ENCODE results near the gene PARD3. TPM values are rescaled to one million over a fixed set of nuclear protein-coding genes. Genes with fewer than 3 reads are reported as not detected.

Gene PARD3
- total RNA-seq, 1 donor from 2014 or later, result 22.9 TPM

GRCh38 chr10:34789966-34790506 is 25.1 kb downstream of the PARD3 start:
- H3K4me1 Mint-ChIP-seq (ENCODE audit: low read depth, unreplicated experiment), result peaks cover 47% of the 10 kb centered on the region
- no peak for DNase-seq

GRCh38 chr10:34786464-34786863 is 28.6 kb downstream of the PARD3 start:
- Mint-ChIP-seq H3K27me3 (ENCODE audit: unreplicated experiment) (no peaks in the 10 kb centered on the region), H3K4me1 (ENCODE audit: low read depth, unreplicated experiment) (peaks cover 34% of the 10 kb centered on the region), H3K4me3 (ENCODE audit: unreplicated experiment) (no peak overlapping the region), H3K27ac (ENCODE audit: unreplicated experiment) (no peak overlapping the region), H3K9me3 (ENCODE audit: unreplicated experiment) (no peaks in the 10 kb centered on the region), H3K36me3 (ENCODE audit: unreplicated experiment) (no peaks in the 10 kb centered on the region)
- TF ChIP-seq CTCF (IDR thresholded peaks at IDR 0.05; ENCODE audit: partially characterized antibody, unreplicated experiment), result no peak
- no peak for DNase-seq

More at GRCh38 chr10:34789966-34790506, 25.1 kb downstream of the PARD3 start:
- TF ChIP-seq CTCF (IDR thresholded peaks at IDR 0.05; ENCODE audit: partially characterized antibody, unreplicated experiment), result no peak
- peaks cover 5% of the 10 kb centered on the region for H3K9me3 Mint-ChIP-seq (ENCODE audit: unreplicated experiment)
- no peaks in the 10 kb centered on the region for H3K27me3 Mint-ChIP-seq (ENCODE audit: unreplicated experiment)
- no peaks in the 10 kb centered on the region for H3K36me3 Mint-ChIP-seq (ENCODE audit: unreplicated experiment)
- H3K4me3 Mint-ChIP-seq (ENCODE audit: unreplicated experiment), result no peak overlapping the region
- H3K27ac Mint-ChIP-seq (ENCODE audit: unreplicated experiment), result no peak overlapping the region

- Mint-ChIP-seq H3K36me3 (ENCODE audit: unreplicated experiment) (no peaks in the 10 kb centered on the region), H3K4me1 (ENCODE audit: low read depth, unreplicated experiment) (peaks cover 37% of the 10 kb centered on the region), H3K27ac (ENCODE audit: unreplicated experiment) (no peak overlapping the region), H3K4me3 (ENCODE audit: unreplicated experiment) (no peak overlapping the region), H3K9me3 (ENCODE audit: unreplicated experiment) (no peaks in the 10 kb centered on the region), H3K27me3 (ENCODE audit: unreplicated experiment) (no peaks in the 10 kb centered on the region)
- no peak for TF ChIP-seq CTCF (IDR thresholded peaks at IDR 0.05; ENCODE audit: partially characterized antibody, unreplicated experiment)
- DNase-seq, result no peak
Observed at GRCh38 chr10:34781711-34782110, 33.4 kb downstream of the PARD3 start.

GRCh38 chr10:34780818-34781380 is 34.2 kb downstream of the PARD3 start:
- Mint-ChIP-seq H3K4me1 (ENCODE audit: low read depth, unreplicated experiment) (peaks cover 32% of the 10 kb centered on the region), H3K9me3 (ENCODE audit: unreplicated experiment) (peaks cover 1% of the 10 kb centered on the region), H3K4me3 (ENCODE audit: unreplicated experiment) (peak overlapping the region; percentile 61), H3K27me3 (ENCODE audit: unreplicated experiment) (peaks cover 4% of the 10 kb centered on the region), H3K36me3 (ENCODE audit: unreplicated experiment) (no peaks in the 10 kb centered on the region), H3K27ac (ENCODE audit: unreplicated experiment) (no peak overlapping the region)
- peak; percentile 26 for DNase-seq
- no peak for TF ChIP-seq CTCF (IDR thresholded peaks at IDR 0.05; ENCODE audit: partially characterized antibody, unreplicated experiment)

- DNase-seq, result no peak
- H3K4me3 Mint-ChIP-seq (ENCODE audit: unreplicated experiment), result no peak overlapping the region
- peaks cover 36% of the 10 kb centered on the region for H3K4me1 Mint-ChIP-seq (ENCODE audit: low read depth, unreplicated experiment)
Observed at GRCh38 chr10:34778237-34778636, 36.9 kb downstream of the PARD3 start.

More at GRCh38 chr10:34778237-34778636, 36.9 kb downstream of the PARD3 start:
- Mint-ChIP-seq H3K27me3 (ENCODE audit: unreplicated experiment) (peaks cover 4% of the 10 kb centered on the region), H3K36me3 (ENCODE audit: unreplicated experiment) (no peaks in the 10 kb centered on the region), H3K9me3 (ENCODE audit: unreplicated experiment) (peaks cover 1% of the 10 kb centered on the region), H3K27ac (ENCODE audit: unreplicated experiment) (no peak overlapping the region)
- TF ChIP-seq CTCF (IDR thresholded peaks at IDR 0.05; ENCODE audit: partially characterized antibody, unreplicated experiment), result no peak
